ENCODE measurements around the gene BTBD9.

The BTBD9 gene

DNA sequence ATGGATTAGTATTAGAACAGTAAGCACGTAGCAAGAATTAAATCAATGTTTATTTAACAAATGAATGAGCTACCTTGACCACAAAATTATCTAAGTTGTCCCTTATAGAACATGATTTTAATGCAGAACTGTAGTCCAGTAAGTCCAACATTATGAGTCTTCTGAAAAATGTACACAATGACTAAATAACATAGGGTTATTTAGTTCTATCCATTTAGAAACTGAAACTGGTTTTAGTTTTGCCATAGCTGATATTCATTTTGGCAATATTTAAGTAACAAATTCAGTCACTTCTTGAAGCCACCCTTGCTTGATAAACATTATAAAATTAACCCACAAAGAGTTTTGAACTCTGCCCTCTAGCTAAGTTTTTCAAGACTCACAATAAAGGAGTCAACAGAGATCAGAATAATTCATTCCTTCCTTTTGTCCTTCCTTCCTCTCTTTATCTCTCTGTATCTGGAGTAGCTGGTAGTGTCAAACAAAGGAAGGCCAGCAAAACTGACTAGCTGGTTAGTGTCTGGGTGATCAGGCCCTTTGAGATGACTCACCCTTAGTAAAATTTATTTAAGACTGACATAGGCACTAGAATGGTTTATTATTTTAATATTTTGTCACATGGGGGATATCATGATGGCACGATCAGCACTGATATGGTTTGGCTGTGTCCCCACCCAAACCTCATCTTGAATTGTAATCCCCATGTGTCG lies 115.1 kb downstream of the BTBD9 start:
- Histone ChIP-seq H3K79me2 (ENCODE audit: control insufficient read depth, low read length) (no peaks in the 10 kb centered on the region), H3K4me3 (ENCODE audit: low read length) (no peak overlapping the region), H4K20me1 (ENCODE audit: control insufficient read depth, insufficient read depth, low read depth, low read length) (no peaks in the 10 kb centered on the region), H3K9me3 (ENCODE audit: control insufficient read depth, insufficient read depth, low read length) (peaks cover 5% of the 10 kb centered on the region; the same call in 1 of the 2 replicates), H3K27ac (ENCODE audit: low read depth, low read length) (no peak overlapping the region), H3K4me1 (ENCODE audit: control insufficient read depth, low read length) (no peaks in the 10 kb centered on the region), H3K9me2 (replicated peaks; ENCODE audit: control insufficient read depth, low read length) (no peaks in the 10 kb centered on the region), H3F3A (ENCODE audit: control insufficient read depth, insufficient read depth) (no peaks in the 10 kb centered on the region), H3K4me2 (ENCODE audit: low read length) (no peak overlapping the region), H3K27me3 (ENCODE audit: control insufficient read depth, low read length) (no peaks in the 10 kb centered on the region), H3K36me3 (ENCODE audit: control insufficient read depth, low read length) (no peaks in the 10 kb centered on the region)
- TF ChIP-seq EZH2phosphoT487 (IDR thresholded peaks at IDR 0.05; ENCODE audit: borderline replicate concordance, low read length) = no peak
- TF ChIP-seq, protein P1, sequence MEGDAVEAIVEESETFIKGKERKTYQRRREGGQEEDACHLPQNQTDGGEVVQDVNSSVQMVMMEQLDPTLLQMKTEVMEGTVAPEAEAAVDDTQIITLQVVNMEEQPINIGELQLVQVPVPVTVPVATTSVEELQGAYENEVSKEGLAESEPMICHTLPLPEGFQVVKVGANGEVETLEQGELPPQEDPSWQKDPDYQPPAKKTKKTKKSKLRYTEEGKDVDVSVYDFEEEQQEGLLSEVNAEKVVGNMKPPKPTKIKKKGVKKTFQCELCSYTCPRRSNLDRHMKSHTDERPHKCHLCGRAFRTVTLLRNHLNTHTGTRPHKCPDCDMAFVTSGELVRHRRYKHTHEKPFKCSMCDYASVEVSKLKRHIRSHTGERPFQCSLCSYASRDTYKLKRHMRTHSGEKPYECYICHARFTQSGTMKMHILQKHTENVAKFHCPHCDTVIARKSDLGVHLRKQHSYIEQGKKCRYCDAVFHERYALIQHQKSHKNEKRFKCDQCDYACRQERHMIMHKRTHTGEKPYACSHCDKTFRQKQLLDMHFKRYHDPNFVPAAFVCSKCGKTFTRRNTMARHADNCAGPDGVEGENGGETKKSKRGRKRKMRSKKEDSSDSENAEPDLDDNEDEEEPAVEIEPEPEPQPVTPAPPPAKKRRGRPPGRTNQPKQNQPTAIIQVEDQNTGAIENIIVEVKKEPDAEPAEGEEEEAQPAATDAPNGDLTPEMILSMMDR (IDR thresholded peaks at IDR 0.05; ENCODE audit: low read depth, low read length, poor library complexity, severe bottlenecking) = no peak

DNA sequence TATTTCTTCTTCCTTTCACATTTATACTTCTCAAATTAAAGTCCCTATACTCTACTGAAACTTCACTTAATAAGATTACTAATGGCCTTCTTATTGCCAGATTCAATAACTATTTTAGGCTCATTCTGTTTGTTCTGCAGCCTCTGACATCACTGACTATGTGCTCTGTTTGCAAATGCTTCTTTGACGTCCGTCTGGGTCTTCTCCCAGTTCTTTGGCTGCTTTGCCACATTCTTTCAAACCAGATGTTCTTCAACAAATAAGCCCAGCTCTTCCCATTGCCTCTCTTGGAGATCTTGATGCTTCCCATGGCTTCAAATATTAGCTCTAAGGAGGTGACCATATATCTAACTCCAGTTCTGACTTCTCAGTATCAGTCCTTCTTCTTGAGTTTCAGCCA lies 117.4 kb downstream of the BTBD9 start:
- no peak overlapping the region for H3K27ac ChIP-seq (ENCODE audit: low read depth, low read length)
- TF ChIP-seq, protein P1 (IDR thresholded peaks at IDR 0.05; ENCODE audit: low read depth, low read length, poor library complexity, severe bottlenecking) = no peak
- no peak for TF ChIP-seq EZH2phosphoT487 (IDR thresholded peaks at IDR 0.05; ENCODE audit: borderline replicate concordance, low read length)
- no peaks in the 10 kb centered on the region for H3K27me3 ChIP-seq (ENCODE audit: control insufficient read depth, low read length)
- H3K4me3 ChIP-seq (ENCODE audit: low read length) = no peak overlapping the region
- no peaks in the 10 kb centered on the region for H4K20me1 ChIP-seq (ENCODE audit: control insufficient read depth, insufficient read depth, low read depth, low read length)
- no peaks in the 10 kb centered on the region for H3K79me2 ChIP-seq (ENCODE audit: control insufficient read depth, low read length)
- H3K9me2 ChIP-seq (replicated peaks; ENCODE audit: control insufficient read depth, low read length) = no peaks in the 10 kb centered on the region
- peaks cover 9% of the 10 kb centered on the region for H3K4me1 ChIP-seq (ENCODE audit: control insufficient read depth, low read length)
- peaks cover 5% of the 10 kb centered on the region; the same call in 1 of the 2 replicates for H3K9me3 ChIP-seq (ENCODE audit: control insufficient read depth, insufficient read depth, low read length)
- H3K36me3 ChIP-seq (ENCODE audit: control insufficient read depth, low read length) = no peaks in the 10 kb centered on the region
- H3K4me2 ChIP-seq (ENCODE audit: low read length) = no peak overlapping the region
- H3F3A ChIP-seq (ENCODE audit: control insufficient read depth, insufficient read depth) = no peaks in the 10 kb centered on the region

DNA sequence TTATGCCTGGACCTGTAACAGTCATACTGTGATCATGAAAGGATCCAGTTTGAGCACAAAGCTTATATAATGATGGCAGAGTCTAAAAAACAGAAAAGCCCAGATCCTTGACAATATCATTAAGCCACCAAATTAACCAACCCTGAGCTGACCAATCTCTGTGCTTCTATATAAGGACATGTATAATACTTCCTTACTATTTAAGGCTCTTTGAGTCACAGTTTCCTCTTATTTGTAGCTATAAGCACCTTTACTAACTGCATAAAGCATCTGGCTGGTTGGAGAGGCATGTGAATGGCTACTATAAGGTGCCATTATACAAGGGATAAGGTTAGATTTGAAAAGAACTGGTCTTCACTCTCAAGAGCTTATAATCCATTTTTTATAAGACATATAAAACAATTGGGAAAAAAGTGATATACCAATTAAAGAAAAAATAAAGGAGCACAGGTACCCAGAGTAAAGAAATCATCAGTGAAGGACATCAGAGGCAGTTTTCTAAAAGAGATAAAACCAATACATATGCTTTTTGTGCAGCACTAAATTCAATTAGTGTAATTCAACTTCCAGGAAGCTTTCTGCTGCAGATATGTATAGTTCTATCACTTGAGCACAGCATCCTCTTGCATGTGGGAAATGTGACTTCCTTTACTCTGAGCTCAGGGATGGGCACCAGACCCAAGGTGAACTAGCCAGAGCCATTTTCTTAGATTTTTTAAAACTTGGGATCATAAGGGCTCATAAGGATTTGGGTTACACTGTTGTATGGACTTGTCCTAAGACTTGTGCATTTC lies 121.0 kb downstream of the BTBD9 start:
- TF ChIP-seq EZH2phosphoT487 (IDR thresholded peaks at IDR 0.05; ENCODE audit: borderline replicate concordance, low read length) = no peak
- TF ChIP-seq, protein P1 (IDR thresholded peaks at IDR 0.05; ENCODE audit: low read depth, low read length, poor library complexity, severe bottlenecking) = no peak
- Histone ChIP-seq H3K4me3 (ENCODE audit: low read length) (no peak overlapping the region), H3K4me1 (ENCODE audit: control insufficient read depth, low read length) (peaks cover 9% of the 10 kb centered on the region), H4K20me1 (ENCODE audit: control insufficient read depth, insufficient read depth, low read depth, low read length) (no peaks in the 10 kb centered on the region), H3K27ac (ENCODE audit: low read depth, low read length) (no peak overlapping the region), H3K9me3 (ENCODE audit: control insufficient read depth, insufficient read depth, low read length) (no peaks in the 10 kb centered on the region), H3K79me2 (ENCODE audit: control insufficient read depth, low read length) (no peaks in the 10 kb centered on the region), H3K27me3 (ENCODE audit: control insufficient read depth, low read length) (peaks cover 3% of the 10 kb centered on the region; the same call in 1 of the 2 replicates), H3K9me2 (replicated peaks; ENCODE audit: control insufficient read depth, low read length) (no peaks in the 10 kb centered on the region), H3K4me2 (ENCODE audit: low read length) (no peak overlapping the region), H3K36me3 (ENCODE audit: control insufficient read depth, low read length) (no peaks in the 10 kb centered on the region), H3F3A (ENCODE audit: control insufficient read depth, insufficient read depth) (no peaks in the 10 kb centered on the region)

All from DOHH2 (cell line).